ENCODE measurements around the gene RAB40C.

The RAB40C gene

DNA sequence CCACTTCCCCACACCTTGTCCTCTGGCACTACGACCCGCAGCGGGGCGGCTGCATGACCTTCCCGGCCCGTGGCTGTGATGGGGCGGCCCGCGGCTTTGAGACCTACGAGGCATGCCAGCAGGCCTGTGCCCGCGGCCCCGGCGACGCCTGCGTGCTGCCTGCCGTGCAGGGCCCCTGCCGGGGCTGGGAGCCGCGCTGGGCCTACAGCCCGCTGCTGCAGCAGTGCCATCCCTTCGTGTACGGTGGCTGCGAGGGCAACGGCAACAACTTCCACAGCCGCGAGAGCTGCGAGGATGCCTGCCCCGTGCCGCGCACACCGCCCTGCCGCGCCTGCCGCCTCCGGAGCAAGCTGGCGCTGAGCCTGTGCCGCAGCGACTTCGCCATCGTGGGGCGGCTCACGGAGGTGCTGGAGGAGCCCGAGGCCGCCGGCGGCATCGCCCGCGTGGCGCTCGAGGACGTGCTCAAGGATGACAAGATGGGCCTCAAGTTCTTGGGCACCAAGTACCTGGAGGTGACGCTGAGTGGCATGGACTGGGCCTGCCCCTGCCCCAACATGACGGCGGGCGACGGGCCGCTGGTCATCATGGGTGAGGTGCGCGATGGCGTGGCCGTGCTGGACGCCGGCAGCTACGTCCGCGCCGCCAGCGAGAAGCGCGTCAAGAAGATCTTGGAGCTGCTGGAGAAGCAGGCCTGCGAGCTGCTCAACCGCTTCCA, 43.6 kb downstream of the RAB40C start:
- DNase-seq: no peak

DNA sequence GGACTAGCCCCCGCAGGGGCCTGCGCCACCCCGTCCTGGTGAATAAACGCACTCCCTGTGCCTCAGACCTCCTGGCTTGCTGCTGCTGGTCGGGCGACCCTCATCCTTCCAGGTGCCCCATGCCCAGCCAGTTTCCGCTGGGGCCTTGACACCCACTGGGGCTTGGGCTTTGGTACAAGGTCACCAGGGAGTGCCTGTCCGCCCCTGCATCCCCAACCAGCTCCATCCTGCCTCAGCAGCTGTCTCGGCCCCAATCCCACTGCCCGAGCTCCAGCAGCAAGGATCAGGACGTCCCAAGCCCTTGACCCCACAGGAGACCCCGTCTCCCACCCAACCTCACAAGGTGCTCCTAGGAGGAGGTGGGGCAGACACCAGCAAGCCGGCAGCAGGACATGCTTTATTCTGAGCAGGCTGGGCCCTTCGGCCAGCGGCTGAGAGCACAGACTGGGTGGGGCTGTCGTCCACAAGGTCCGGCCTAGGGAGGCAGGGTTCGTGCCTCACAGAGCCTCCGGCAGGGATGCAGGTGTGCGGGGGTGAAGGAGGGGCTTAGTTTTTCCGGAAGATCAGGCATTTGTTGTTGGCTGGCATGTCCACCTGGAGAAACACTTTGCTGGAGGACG, 44.3 kb downstream of the RAB40C start:
- DNase-seq: no peak

DNA sequence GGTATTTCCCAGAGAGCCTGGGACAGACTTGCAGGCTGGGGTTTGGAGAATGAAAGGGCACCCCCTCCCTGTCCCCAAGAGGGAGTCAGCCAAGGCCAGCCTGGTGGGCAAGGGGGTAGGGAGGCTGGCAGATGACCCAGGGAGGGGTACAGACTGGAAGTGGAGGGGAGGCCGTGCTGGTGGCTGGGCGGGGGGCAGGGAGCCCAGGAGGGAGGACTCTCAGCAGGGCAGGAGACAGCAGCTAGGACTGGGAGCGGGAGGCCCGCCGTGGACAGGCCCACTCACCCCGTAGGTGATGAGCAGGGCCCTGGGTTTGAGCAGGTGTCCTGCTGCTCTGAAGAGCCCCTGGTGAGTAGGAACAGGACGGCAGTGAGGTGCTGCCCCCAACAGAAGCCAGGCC, 45.1 kb downstream of the RAB40C start:
- DNase-seq: no peak

DNA sequence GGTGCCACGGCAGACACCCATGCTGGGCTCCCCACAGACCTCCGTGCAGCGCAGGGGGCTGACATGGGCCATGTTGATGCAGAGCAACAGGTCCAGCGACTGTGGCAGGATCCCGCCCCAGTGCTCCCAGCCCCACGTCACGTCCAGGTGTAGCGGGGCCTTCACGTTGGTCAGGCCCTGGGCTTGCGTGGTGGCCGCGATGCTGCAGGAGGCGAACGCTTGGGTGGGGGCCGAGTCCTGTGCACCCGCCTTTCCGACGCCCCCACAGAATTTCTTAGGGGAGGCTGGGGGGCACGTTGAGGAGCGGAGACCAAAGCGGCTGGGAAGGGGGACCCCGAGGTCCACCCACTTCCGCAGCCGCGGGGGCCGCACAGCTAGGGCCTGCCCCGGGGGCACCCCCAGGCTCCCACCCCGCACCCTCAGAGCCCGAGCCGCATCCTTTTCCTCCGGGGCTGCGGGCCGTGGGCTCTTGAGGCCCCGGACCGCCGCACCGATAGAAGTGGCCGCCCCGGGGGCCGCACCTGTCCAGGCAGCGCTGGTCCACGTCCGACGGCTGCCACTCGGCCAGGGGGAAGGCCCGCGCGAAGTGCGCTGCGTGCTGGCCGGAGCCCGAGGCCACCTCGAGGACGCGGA, 45.8 kb downstream of the RAB40C start:
- DNase-seq: no peak

DNA sequence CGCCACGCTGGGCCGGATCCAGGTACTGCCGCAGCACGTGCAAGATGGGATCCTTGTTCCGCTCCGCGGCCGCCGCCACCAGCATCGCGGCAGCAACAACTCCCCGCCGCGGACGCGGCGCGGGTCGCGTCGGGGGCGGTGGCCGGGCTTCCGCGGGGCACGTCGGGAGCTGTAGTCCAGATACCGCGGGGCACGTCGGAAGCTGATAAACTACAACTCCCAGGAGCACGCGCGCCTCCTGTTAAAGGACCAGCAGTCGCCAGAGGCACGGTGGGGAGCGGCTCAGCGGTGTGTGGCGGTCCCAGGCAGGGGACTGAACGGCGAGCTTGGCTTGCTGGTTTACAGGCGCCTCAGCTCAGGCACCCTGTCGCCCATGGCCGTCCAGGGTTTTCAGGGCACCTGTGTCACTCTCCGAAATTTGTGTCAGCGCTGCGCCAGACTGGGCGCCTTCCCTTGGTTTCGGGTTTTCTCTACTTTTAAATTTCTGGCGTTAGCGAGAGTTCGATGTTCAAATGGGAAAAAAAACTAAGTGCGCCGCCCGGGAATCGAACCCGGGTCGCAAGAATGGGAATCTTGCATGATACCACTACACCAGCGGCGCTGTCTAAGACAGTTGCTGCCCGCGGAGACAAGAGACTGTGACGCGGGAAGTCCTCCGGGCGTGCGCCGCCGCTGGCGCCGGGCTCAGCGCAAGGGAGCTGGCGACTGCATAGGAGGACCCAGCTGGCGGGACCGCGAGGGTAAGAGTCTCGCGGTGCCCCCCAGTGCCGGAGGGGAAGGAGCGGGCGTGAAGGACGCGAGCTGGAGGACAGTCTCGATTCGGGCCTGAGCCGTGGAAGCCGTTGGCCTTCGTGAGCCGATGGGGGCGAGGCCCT, 46.6 kb downstream of the RAB40C start, which contains the start of gene METTL26:
METTL26 (minus strand) TSS at position 100 of the 875 bp plus-strand sequence; CDS start at position 85, 15 bp downstream.
- DNase-seq: peak; percentile 88

DNA sequence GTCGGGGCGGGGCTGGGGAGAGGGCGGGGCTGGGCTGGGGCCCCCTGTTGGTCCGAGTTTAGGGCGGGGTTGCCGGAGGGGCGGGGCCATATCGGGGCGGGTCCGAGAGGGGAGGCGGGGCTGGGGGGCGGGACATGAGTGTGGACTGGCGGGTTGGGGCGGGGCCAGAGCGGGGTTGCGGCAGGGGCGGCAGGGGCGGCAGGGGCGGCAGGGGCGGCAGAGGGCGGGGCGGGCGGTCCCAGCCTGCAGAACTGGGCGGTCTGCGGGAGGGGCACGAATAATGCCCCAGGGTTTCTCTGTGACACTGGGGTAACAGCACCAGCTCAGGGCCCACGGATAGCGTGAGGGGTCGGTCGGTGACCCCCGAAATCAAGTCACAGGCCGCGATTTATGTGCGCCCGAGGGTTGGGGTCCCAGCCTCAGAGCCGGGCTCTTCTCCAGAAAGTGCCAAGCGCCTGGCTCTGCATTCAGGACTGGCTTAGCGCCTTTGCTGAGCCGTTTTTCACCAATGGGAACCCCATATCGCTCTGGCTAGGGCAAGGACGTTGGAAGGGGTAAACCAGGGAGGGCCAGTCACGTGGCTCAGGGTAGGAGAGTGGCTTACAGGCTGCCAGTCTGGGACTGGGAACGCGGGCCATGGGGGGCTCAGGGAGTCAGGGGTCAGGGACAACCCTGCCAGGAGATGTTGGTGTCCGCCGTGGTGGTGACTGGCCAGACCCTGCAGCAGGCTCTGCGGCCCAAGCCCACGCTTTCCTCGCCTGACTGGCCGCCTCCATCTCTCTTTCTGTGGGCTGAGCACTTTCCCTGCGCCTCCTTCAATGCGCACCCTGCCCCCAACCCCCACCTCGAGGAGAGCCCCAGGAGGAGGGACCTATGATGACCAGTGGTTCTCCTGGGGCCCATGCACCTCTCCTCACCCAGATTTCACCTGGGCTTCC, 47.5 kb downstream of the RAB40C start:
- peak; percentile 92 for DNase-seq

DNA sequence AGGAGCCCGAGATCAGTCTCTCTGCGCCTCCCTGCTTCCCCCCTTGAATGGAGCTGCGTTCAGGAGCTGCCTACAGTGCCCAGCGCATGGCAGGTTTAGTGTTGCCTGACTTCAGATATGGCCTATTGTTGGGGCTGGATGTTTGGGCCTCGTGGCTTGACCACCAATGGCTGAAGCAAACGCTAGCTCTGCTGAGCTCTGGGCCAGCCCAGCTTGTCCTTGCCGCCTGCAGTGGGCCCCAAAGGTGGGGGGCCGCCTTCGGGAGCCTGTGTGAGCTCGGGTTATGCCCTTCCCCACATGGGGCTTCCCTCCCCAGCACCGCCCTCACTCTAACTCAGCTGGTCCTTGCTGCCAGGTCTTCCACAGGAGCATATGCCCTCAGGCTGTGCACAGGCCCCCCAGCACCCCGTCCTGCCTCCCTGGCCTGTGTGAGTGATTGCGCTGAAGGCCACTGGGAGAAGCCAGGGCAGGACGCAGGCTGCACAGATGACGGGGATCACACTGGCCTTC, 48.2 kb downstream of the RAB40C start:
- DNase-seq: no peak

DNA sequence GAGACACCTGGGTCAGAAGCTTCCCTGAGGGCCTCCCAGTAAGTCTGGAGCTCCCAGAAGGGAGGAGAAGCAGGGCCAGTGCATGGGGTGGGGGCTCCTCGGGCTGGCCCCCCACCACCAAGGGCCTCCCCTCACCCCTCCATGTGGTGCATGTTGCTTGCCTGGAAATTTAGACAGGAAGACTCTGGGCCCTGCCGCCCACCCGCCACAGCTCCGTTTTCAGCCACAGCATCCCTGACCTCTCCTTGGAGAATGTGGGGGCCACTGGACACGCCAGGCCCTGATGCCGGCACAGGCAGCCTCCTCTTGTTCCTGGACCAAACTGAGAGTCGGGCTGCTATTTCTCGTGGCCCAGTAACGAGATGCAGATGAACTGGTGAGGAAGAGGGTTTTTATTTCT, 49.0 kb downstream of the RAB40C start:
- DNase-seq: no peak

DNA sequence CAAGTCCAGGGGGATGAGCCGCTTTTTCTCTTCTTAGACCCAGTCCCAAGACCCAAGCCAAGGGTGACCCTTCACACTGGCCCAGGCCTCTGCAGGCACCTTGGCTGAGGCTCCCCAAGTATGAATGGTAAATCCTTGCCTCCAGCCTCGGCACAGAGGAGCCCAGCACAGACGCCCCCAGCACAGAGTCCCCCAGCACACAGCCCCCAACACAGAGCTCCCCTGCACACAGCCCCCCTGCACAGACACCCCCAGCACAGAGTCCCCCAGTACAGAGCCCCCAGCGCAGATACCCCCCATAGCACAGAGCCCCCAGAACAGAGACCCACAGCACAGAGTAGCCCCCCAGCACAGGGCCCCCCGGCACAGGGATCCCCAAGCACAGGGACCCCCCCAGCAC, 50.7 kb downstream of the RAB40C start:
- no peak for DNase-seq

DNA sequence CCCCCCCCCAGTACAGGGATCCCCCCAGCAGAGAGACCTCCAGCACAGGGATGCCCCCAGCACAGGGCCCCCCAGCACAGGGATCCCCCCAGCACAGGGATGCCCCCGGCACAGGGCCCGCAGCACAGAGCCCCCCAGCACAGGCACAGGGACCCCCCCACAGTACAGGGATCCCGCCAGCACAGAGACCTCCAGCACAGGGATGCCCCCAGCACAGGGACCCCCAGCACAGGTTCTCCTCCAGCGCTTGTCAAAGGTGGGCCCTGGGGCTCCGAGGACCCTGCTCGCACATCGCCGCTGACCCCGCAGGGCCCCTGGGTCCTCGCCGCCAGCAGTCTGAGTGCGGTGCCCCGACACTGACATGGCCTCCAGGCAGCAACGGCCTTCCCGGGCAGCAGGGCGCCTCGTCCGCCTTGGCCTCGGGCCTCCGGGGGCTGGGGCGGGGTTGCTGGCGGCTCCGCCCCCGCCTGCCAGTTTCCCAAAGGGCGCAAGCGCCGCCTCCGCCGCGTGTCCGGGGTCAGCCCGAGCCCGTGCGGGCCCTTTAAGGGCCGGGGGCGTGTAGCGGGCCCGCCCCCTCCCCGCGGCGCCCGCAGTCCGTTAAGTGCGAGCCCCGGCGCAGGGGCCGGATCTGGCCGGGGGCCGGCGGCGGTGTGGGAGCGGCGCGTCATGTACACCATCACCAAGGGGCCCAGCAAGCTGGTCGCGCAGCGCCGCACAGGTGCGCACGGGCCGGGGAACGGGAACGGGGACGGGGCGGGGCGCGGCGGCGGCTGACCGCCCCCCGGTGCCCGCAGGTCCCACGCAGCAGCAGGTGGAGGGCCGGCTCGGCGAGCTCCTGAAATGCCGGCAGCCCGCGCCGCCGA, 51.7 kb downstream of the RAB40C start, which contains the start of gene MCRIP2:
MCRIP2 (plus strand) TSS at position 503 of the 863 bp plus-strand sequence; CDS start at position 667, 164 bp downstream.
- DNase-seq: peak; percentile 48

DNA sequence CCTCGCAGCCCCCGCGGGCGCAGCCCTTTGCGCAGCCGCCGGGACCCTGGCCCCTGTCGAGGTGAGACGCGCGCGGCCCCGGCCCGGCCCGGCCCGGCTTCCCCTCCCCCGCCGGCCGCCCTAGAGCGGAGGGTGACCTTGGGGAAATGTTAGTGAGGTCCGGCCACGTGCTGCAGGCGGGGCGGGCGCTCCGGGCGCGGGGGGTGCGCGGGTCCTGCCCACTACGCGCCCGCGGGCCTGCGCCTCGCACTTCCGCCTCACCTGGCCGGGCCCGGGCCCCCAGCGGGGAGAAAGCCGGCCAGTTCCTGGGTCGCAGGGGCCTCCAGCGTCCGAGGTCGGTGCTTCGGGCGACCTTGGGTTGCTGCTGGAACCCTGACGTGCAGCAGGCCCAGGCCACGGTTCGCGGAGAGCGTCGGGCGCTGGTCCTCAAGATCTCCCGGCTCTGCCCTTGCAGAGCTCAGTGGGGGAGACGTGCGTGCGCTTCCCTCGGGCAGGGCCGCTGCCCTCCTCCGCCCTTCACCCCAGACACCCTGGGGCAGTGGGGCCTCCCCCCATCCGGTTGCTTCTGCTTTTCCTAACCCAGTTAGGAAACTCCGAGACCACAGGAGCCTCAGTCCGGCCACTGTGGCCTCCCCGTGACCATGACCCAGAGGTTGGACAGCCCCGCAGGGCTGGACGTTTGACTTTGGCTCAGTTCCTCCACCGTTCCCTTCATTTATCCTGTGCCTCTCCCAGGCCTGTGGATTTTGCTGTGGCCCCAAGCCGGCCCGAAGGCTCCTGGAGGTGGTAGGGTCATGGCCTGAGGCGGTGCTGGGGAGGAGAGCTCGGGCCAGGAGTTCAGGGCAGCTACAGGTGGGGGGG, 52.6 kb downstream of the RAB40C start:
- DNase-seq: no peak

DNA sequence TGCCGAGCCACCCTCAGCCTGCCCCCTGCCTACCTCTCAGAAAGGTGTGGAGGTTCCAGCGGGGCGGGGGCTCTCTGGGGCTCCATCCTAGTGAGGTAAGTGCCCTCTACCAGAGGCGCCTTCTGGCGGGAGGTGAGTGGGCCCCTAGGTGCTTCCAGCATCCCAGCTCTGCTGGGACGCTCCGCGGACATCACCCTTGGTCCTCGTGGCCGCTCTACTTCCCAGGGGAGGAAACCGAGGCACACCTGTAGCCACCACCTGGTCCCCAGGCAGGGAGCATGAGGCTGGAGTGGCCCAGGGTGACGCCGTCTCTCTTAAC, 53.1 kb downstream of the RAB40C start:
- DNase-seq: no peak

DNA sequence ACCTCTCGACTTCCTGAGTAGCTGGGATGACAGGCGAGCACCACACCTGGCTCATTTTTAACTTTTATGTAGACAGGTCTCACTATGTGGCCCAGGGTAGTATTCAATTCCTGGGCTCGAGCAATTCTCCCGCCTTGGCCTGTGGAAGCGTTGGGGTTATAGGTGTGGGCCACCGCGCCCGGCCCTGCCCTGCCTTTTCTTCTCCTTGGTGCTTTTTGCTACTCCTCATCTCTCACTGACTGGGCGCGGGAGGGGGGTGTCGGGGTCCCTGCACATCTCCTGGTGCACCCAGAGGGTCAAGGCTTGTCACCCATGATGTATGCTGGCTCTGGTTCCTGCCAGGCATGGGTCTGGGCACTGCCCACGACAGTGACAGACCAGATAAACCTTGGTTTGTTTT, 54.7 kb downstream of the RAB40C start:
- no peak for DNase-seq

DNA sequence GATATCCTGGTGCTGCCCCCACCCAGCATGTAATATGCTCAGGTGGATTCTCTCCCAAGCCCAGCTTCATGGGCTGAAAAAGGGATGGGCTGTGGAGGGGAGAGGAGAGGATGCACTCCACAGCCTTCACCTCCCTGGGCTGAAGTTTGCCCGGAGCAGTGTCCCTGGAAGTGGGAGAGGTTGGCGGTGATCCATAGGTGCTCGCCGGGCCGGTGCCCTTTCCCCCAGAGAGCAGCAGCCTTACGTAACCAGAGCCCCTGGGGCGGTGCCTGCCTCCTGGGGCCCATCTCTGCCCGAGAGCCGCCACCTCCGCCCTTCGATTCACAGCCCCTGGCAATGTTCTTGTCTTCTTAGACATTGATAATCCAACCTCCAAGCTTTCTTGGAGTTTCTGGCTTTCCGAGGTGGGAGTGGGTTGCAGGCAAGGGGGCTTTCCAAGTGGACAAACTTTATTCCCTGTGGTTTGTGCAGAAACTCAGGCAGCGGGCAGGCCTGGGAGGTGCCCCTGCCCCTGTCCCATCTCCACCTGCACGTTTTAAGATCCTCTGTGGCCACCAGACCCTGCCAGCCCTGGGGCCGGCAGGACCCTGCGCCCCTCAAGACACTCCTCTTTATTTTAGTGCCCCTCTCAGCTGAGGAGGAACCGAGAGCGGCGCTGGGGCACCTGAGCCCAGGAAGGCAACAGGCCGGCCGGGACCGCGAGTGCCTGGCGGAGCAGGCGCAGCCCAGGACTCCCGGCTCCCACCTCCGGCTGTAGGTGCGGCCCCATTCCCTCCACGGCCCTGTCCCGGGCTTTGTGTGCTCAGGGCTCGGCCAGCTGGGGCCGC, 56.2 kb downstream of the RAB40C start:
- DNase-seq: no peak

DNA sequence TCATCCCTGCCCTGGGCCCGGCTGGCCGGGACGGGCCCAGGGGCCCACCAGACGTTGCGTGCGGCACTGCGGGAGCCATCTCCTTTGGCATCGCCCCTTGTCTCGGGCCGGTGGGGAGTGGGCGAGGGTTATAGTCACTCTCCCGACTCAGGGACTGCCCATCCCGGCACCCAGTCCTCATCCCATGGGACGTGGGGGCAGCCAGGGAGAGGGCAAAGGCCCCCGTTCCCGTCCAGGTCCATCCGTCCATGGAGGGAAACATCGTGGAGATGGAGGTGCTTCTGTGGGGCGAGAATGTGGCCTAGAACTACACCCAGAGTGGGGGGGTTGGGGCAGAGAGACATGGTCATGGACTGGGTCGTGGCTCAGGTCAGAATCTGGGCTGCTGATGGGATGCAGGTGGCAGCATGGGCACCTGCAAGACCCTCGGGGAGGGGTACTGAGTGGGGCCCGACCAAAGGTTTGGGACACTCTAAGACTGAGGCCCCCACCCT, 56.9 kb downstream of the RAB40C start:
- DNase-seq: no peak

DNA sequence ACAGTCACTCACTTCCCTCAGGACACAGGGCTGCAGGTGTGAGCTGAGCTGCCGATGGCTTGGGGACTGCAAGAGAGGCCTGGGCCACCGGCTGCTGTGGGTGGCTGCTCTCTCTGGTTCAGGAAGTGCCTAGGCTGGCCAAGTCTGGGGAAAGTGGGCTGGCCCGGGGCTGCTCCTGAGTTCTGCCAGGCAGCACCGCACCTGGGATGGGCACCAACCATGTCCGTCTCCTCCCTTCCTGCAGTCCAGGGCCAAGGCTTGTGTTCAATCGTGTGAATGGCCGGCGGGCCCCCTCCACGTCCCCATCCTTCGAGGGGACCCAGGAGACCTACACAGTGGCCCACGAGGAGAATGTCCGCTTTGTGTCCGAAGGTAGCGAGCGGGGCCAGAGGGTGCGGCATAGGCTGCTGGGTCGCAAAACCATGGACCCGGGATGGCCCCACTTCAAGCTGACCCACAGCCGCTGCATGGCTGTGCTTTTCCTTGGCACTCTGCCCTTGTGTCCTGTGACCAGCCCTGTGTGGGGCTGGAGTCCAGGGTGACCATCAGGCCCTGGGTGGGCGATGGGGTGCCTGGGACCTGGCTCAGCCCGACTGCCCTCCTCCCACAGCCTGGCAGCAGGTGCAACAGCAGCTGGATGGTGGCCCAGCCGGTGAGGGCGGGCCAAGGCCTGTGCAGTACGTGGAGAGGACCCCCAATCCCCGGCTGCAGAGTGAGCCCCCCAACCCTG, 57.5 kb downstream of the RAB40C start:
- DNase-seq: no peak

DNA sequence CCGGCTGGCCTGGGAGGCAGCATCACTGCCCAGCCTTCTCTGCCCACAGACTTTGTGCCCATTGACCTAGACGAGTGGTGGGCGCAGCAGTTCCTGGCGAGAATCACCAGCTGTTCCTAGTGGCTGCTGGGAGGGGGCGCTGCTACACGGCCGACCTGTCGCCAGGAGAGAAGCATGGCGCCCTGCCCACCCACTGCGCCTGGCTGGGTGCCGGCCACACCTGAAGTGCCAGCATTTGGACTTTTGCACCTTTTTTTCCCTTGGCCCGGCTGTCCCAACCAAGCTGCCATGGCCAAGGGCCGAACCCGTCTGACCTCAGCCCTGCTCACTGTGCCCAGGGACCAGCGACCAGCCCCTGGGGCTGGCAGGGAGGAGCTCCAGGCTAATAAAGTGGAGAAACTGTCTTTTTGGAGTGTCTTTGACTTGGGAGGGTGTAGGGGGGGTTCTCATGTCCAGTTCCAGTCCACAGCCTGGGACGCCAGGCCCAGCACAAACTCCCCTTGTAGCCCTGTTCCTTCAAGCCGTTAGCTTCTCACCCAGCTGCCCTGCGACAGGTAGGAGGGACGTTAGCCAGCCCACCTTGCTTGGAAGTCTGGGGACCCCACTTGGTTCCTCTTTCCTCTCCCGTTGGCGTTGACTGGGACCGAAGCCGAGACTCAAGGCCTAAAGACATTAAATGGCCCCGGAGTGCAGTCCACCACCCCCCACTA, 58.4 kb downstream of the RAB40C start:
- DNase-seq: no peak

All from T-helper 9 cell (primary cell).